H1 (cell line): ENCODE data around the gene DHRS3. TPM values are rescaled to one million over a fixed set of nuclear protein-coding genes. Genes with fewer than 3 reads are reported as not detected.
A peak's percentile ranks its signal among the peaks of the same experiment; 100 is the strongest.

Experiments
- CTCF ChIA-PET: fragments of 300-600 bp; sonication (Branson Sonifier 250); formaldehyde crosslinking; loops from one replicate; lab custom pipeline; 2021; ENCODE audit not compliant: partially characterized antibody; lab: Charles Lee
- POLR2A ChIA-PET: fragments of 300-600 bp; sonication (Branson Sonifier 250); formaldehyde crosslinking; loops from one replicate; lab custom pipeline; 2021; ENCODE audit warnings: inconsistent platforms; ENCODE audit not compliant: partially characterized antibody; lab: Charles Lee
- DNase-seq, 2 experiments: peaks; one replicate each; pipeline versions ENCODE4 v3.0.0 to v3.0.0-alpha.2; 2010 to 2022; ENCODE audit warnings: low spot score in 2 of 2, low read depth in 1 of 2, mixed read lengths in 1 of 2
- FAIRE-seq: peaks from 2 replicates; lab custom pipeline; 2011; peaks lifted over from hg19 to GRCh38; lab: Jason Lieb, UNC
- H2AFZ ChIP-seq: 2 replicates; pipeline ENCODE4 v1.8.1; 2012; ENCODE audit warnings: low read length, inconsistent platforms
- H2AK5ac ChIP-seq: 2 replicates; pipeline ENCODE4 v1.6.1; 2013; ENCODE audit warnings: low read depth, low read length
- H2BK120ac ChIP-seq: replicated peaks from 2 replicates; pipeline ENCODE3; 2013; ENCODE audit warnings: low read depth, low read length, inconsistent platforms
- H2BK12ac ChIP-seq: 2 replicates; pipeline ENCODE4 v1.6.1; 2013; ENCODE audit warnings: low read depth, low read length
- H2BK15ac ChIP-seq: 2 replicates; pipeline ENCODE4 v1.6.1; 2013; ENCODE audit warnings: low read length
- H2BK20ac ChIP-seq: 2 replicates; pipeline ENCODE4 v1.6.1; 2013; ENCODE audit warnings: low read length
- H2BK5ac ChIP-seq: 2 replicates; pipeline ENCODE4 v1.6.1; 2013; ENCODE audit warnings: low read depth, low read length
- H3K14ac ChIP-seq: 2 replicates; pipeline ENCODE4 v1.6.1; 2013; ENCODE audit warnings: inconsistent platforms; ENCODE audit not compliant: insufficient read length
- H3K18ac ChIP-seq: 2 replicates; pipeline ENCODE4 v1.6.1; 2013; ENCODE audit warnings: low read length; ENCODE audit errors: extremely low read depth
- H3K23ac ChIP-seq: 2 replicates; pipeline ENCODE4 v1.6.1; 2013; ENCODE audit warnings: inconsistent platforms; ENCODE audit not compliant: insufficient read length
- H3K23me2 ChIP-seq: 2 replicates; pipeline ENCODE4 v1.6.1; 2013; ENCODE audit warnings: low read depth, low read length
- H3K27ac ChIP-seq: 2 replicates; pipeline ENCODE4 v1.6.1; 2011; ENCODE audit warnings: low read depth, low read length, inconsistent platforms
- H3K27me3 ChIP-seq, 4 experiments: replicated peaks in 1 of 4; 1 replicate in 1 of 4; 2 replicates in 3 of 4; pipeline versions ENCODE4 v1.6.1 to v1.8.1; 2011 to 2013; ENCODE audit warnings: low read length in 3 of 4, mild to moderate bottlenecking in 3 of 4, inconsistent platforms in 2 of 4, mixed read lengths in 2 of 4, moderate library complexity in 1 of 4; ENCODE audit not compliant: control insufficient read depth in 3 of 4, insufficient read depth in 3 of 4; ENCODE audit errors: extremely low read depth in 1 of 4
- H3K36me3 ChIP-seq, 4 experiments: 2 replicates each; pipeline versions ENCODE4 v1.6.1 to v1.8.1; 2011 to 2013; ENCODE audit warnings: mild to moderate bottlenecking in 4 of 4, low read length in 3 of 4, moderate library complexity in 2 of 4, control low read depth in 1 of 4, inconsistent platforms in 1 of 4; ENCODE audit not compliant: insufficient read depth in 4 of 4, control insufficient read depth in 2 of 4
- H3K4ac ChIP-seq: replicated peaks from 2 replicates; pipeline ENCODE3; 2013; ENCODE audit warnings: low read length, low read depth, mixed read lengths, inconsistent platforms; ENCODE audit not compliant: insufficient read length
- H3K4me1 ChIP-seq, 4 experiments: replicated peaks in 1 of 4; 1 replicate in 1 of 4; 2 replicates in 3 of 4; pipeline versions ENCODE4 v1.6.1 to v1.8.1; 2011 to 2013; ENCODE audit warnings: low read length in 3 of 4, inconsistent platforms in 2 of 4, mixed read lengths in 1 of 4; ENCODE audit not compliant: insufficient read depth in 4 of 4, control insufficient read depth in 3 of 4
- H3K4me2 ChIP-seq, 2 experiments: 2 replicates each; pipeline versions ENCODE4 v1.6.1 to v1.8.1; 2011 to 2013; ENCODE audit warnings: low read depth in 2 of 2, low read length in 2 of 2, control low read depth in 1 of 2, inconsistent platforms in 1 of 2, mild to moderate bottlenecking in 1 of 2; ENCODE audit not compliant: insufficient read depth in 1 of 2
- H3K4me3 ChIP-seq, 4 experiments: fragments of 200-600, 300-600 bp in 1 of 4; sonication (generic), shearing (Covaris generic), sonication (Bioruptor Twin) in 1 of 4; 2 replicates each; pipeline versions ENCODE4 v1.5.1 to v1.8.1; 2011 to 2016; ENCODE audit warnings: low read length in 4 of 4, low read depth in 3 of 4, control low read depth in 2 of 4, inconsistent platforms in 2 of 4, mild to moderate bottlenecking in 2 of 4, mixed read lengths in 1 of 4, moderate library complexity in 1 of 4; ENCODE audit not compliant: insufficient read depth in 2 of 4; ENCODE audit errors: extremely low read depth in 1 of 4
- H3K56ac ChIP-seq: replicated peaks from 2 replicates; pipeline ENCODE3; 2013; ENCODE audit warnings: low read depth, mild to moderate bottlenecking, mixed read lengths, low read length, inconsistent platforms; ENCODE audit not compliant: insufficient read length
- H3K79me1 ChIP-seq: 2 replicates; pipeline ENCODE4 v1.6.1; 2013; ENCODE audit warnings: low read depth, low read length, control low read depth
- H3K79me2 ChIP-seq, 2 experiments: 2 replicates each; pipeline versions ENCODE4 v1.6.1 to v1.8.1; 2012 to 2013; ENCODE audit warnings: low read length in 2 of 2, mild to moderate bottlenecking in 2 of 2, inconsistent platforms in 1 of 2; ENCODE audit not compliant: insufficient read depth in 2 of 2, control insufficient read depth in 1 of 2
- H3K9ac ChIP-seq, 4 experiments: replicated peaks in 1 of 4; 1 replicate in 1 of 4; 2 replicates in 3 of 4; pipeline versions ENCODE4 v1.6.1 to v1.8.1; 2011 to 2013; ENCODE audit warnings: low read depth in 3 of 4, low read length in 3 of 4, control low read depth in 2 of 4, mild to moderate bottlenecking in 2 of 4, moderate library complexity in 2 of 4, inconsistent platforms in 1 of 4; ENCODE audit errors: extremely low read depth in 1 of 4
- H3K9me3 ChIP-seq, 2 experiments: 2 replicates each; pipeline versions ENCODE4 v1.6.1 to v1.8.1; 2012 to 2013; ENCODE audit warnings: mild to moderate bottlenecking in 2 of 2, moderate library complexity in 2 of 2, control low read depth in 1 of 2, inconsistent platforms in 1 of 2, low read depth in 1 of 2, low read length in 1 of 2, mixed read lengths in 1 of 2; ENCODE audit not compliant: insufficient read depth in 2 of 2
- H4K20me1 ChIP-seq, 2 experiments: replicated peaks in 1 of 2; 2 replicates each; pipeline versions ENCODE3 to v1.8.1; 2011 to 2013; ENCODE audit warnings: inconsistent platforms in 2 of 2, low read length in 2 of 2, mild to moderate bottlenecking in 1 of 2; ENCODE audit not compliant: insufficient read depth in 2 of 2, control insufficient read depth in 1 of 2
- H4K5ac ChIP-seq: 2 replicates; pipeline ENCODE4 v1.6.1; 2013; ENCODE audit warnings: low read length, low read depth, mixed read lengths, inconsistent platforms; ENCODE audit not compliant: insufficient read length
- H4K8ac ChIP-seq: 2 replicates; pipeline ENCODE4 v1.8.0; 2013; ENCODE audit warnings: mild to moderate bottlenecking, moderate library complexity, low read length, inconsistent platforms; ENCODE audit not compliant: insufficient read depth; ENCODE audit errors: extremely low read depth
- H4K91ac ChIP-seq: replicated peaks from 2 replicates; pipeline ENCODE3; 2013; ENCODE audit warnings: low read length, mixed read lengths, inconsistent platforms; ENCODE audit not compliant: insufficient read length
- ATF3 ChIP-seq: IDR thresholded peaks from 2 replicates; pipeline ENCODE4 v1.6.1; 2011; ENCODE audit warnings: low read depth, mild to moderate bottlenecking, low read length; ENCODE audit not compliant: insufficient read depth
- CREB1 ChIP-seq: IDR thresholded peaks from 2 replicates; pipeline ENCODE4 v1.6.1; 2012; ENCODE audit warnings: inconsistent platforms
- GABPA ChIP-seq: IDR thresholded peaks from 2 replicates; pipeline ENCODE4 v1.6.1; 2011; ENCODE audit warnings: mild to moderate bottlenecking, low read length, moderate library complexity, borderline replicate concordance; ENCODE audit not compliant: insufficient read depth
- GTF2F1 ChIP-seq: IDR thresholded peaks from 2 replicates; pipeline ENCODE4 v1.6.1; 2012; ENCODE audit warnings: low read depth, low read length, improper control_type of control experiment, borderline replicate concordance
- JUND ChIP-seq: IDR thresholded peaks from 2 replicates; pipeline ENCODE4 v1.6.1; 2011; ENCODE audit warnings: mild to moderate bottlenecking, improper control_type of control experiment, low read length
- KDM1A ChIP-seq: fragments of 200-600, 300-600 bp; sonication (generic); IDR thresholded peaks from 2 replicates; pipeline ENCODE4 v1.7.1; 2016; ENCODE audit warnings: mild to moderate bottlenecking, low read length, borderline replicate concordance
- SAP30 ChIP-seq: fragments of 300-600 bp; sonication (generic); IDR thresholded peaks from 2 replicates; pipeline ENCODE4 v1.7.1; 2012; ENCODE audit warnings: low read length, moderate library complexity, mild to moderate bottlenecking, inconsistent platforms; ENCODE audit not compliant: insufficient read depth, insufficient replicate concordance
- SIN3A ChIP-seq, 2 experiments: IDR thresholded peaks in 1 of 2; conservative IDR thresholded peaks in 1 of 2; 2 replicates each; pipeline ENCODE4 v1.6.1; 2011 to 2012; ENCODE audit warnings: low read length in 2 of 2, improper control_type of control experiment in 1 of 2, low read depth in 1 of 2, mild to moderate bottlenecking in 1 of 2
- SUZ12 ChIP-seq: fragments of 200-600 bp; sonication (generic); IDR thresholded peaks from 2 replicates; pipeline ENCODE4 v1.6.1; 2012; ENCODE audit warnings: mild to moderate bottlenecking, inconsistent platforms, low read length, moderate library complexity, mixed read lengths
- TAF1 ChIP-seq: IDR thresholded peaks from 2 replicates; pipeline ENCODE4 v1.6.1; 2011; ENCODE audit warnings: mild to moderate bottlenecking, low read depth, low read length
- TAF7 ChIP-seq: optimal IDR thresholded peaks from 2 replicates; pipeline ENCODE3; 2011; ENCODE audit warnings: low read depth, mild to moderate bottlenecking, inconsistent platforms, low read length, moderate library complexity, borderline replicate concordance
- ZNF274 ChIP-seq: IDR thresholded peaks from 2 replicates; pipeline ENCODE4 v1.7.0; 2012; ENCODE audit warnings: low read length, borderline replicate concordance; ENCODE audit errors: extremely low read depth
- WGBS, 2 experiments: shearing (Covaris generic) in 1 of 2; methylation state at CpG; one replicate each; pipeline versions ENCODE4 v1.1.6 to v1.1.7; 2013 to 2015; ENCODE audit warnings: low lambda C conversion rate in 2 of 2, mixed read lengths in 2 of 2, inconsistent platforms in 1 of 2, low coverage in 1 of 2, missing lambda C conversion rate in 1 of 2; ENCODE audit not compliant: insufficient replicate concordance in 2 of 2, insufficient coverage in 1 of 2, insufficient read length in 1 of 2; ENCODE audit errors: extremely low coverage in 1 of 2, missing lambda C conversion rate in 1 of 2; 5-methylcytosine and 5-hydroxymethylcytosine counted together
- polyA plus RNA-seq, 7 experiments: library from polyadenylated mRNA; depleted of rRNA in 3 of 7; stranded (reverse) in 5 of 7; unstranded in 2 of 7; fragments of >200 nt in 5 of 7; fragments of 200-250 nt in 2 of 7; gene quantifications; 1 replicate in 5 of 7; 2 replicates in 1 of 7; 4 replicates in 1 of 7; pipeline versions ENCODE4 v1.2.1 to v1.2.3, GENCODE V29; 2011 to 2013; ENCODE audit warnings: missing spikeins in 2 of 7, mixed read lengths in 2 of 7
- total RNA-seq: library from RNA; stranded (reverse); fragmentation: NEBNext Ultra II Directional; extraction: Animal tissue kit (Norgen Biotek cat#: 25700); gene quantifications from 2 replicates; pipeline ENCODE4 v1.2.1, GENCODE V29; 2021

The DHRS3 gene
- total and polyA plus RNA-seq, 2 of the 8 experiments (the other 6 are each of a cell fraction or from before 2014, with no cell fraction given) = 32.5 to 36.4 TPM

DNA sequence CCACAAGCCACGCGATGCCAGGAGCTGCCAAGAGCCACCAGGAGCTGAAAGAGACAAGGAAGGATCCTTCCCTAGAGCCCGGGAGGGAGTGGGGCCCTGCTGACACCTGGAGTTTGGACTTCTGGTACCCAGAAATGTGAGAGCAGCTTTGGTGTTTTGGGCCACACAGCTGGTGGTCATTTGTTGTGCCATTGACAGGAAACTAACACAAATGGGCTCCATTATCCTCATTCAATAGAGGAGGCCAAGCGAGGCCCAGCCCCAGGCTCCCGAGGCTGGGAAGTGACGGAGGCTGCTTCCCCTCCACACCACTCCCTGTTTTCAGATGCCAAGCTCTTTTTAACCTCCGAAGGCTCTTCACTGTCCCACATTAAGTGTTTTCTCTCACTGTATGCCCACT lies 25.5 kb downstream of the DHRS3 start:
- Histone ChIP-seq H4K5ac (no peak overlapping the region), H4K8ac (no peak overlapping the region), H4K91ac (no peak overlapping the region), H2BK120ac (no peak overlapping the region), H2AK5ac (no peak overlapping the region; the same call in 1 of the 2 replicates), H3K4me1 (peaks cover 10 to 25% (median 16%) of the 10 kb centered on the region in 4 experiments), H4K20me1 (peaks cover 5 to 7% of the 10 kb centered on the region in 2 experiments), H3K36me3 (no peaks in the 10 kb centered on the region; a peak in 2 of 8 replicates), H2BK15ac (no peak overlapping the region), H3K79me2 (peaks cover 0 to 24% of the 10 kb centered on the region in 2 experiments; a peak in 1 of 4 replicates), H3K79me1 (peaks cover 4% of the 10 kb centered on the region), H3K27me3 (peaks cover 0 to 2% (median 0%) of the 10 kb centered on the region in 4 experiments; a peak in 1 of 7 replicates), H3K56ac (no peak overlapping the region), H2BK5ac (peak overlapping the region; percentile 63; the same call in 1 of the 2 replicates), H3K18ac (peak overlapping the region; percentile 15; the same call in 1 of the 2 replicates), H3K27ac (no peak overlapping the region), H2AFZ (no peak overlapping the region), H3K23ac (no peak overlapping the region), H2BK20ac (no peak overlapping the region; the same call in 1 of the 2 replicates), H3K4ac (no peak overlapping the region), H3K14ac (no peak overlapping the region), H2BK12ac (peak overlapping the region; percentile 80; the same call in 1 of the 2 replicates), H3K4me3 (no peak overlapping the region), H3K23me2 (peaks cover 9% of the 10 kb centered on the region; the same call in 1 of the 2 replicates), H3K9ac (no peak overlapping the region), H3K4me2 (peak overlapping the region; percentile 3 to 15; a peak in 2 of 4 replicates), H3K9me3 (no peaks in the 10 kb centered on the region)
- FAIRE-seq = no peak
- DNase-seq = no peak
- CTCF ChIA-PET = interaction anchor here (1.0 to 2.4 kb wide), 3 partner anchors 9 to 66 kb away, joined by 3 to 16 read pairs (median 7); no protein-coding TSS in a partner anchor
- POLR2A ChIA-PET = interaction anchor here (0.9 to 3.8 kb wide), 6 partner anchors 11 to 34 kb away, joined by 3 to 15 read pairs (median 4); partner anchors contain the start of gene DHRS3
- WGBS, 2 experiments = 82% methylated on average over 7 of the region's 7 CpGs; no CpG with 5 or more reads in 1 of the 2 experiments
- TF ChIP-seq SUZ12 (no peak), SAP30 (no peak), ATF3 (no peak), CREB1 (no peak), JUND (no peak), TAF1 (no peak), GTF2F1 (no peak), ZNF274 (no peak), SIN3A (conservative IDR thresholded peaks at IDR 0.05 in 1 of 2, IDR thresholded peaks at IDR 0.05 in 1 of 2; ENCODE audit: low read depth in 1 of 2, low read length in 2 of 2) (no peak), TAF7 (no peak), KDM1A (no peak), GABPA (no peak)
